KMS-11 (cell line): ENCODE measurements around the gene IFNA1.

ENCODE experiments used
- H2AFZ ChIP-seq: fragments of 200-600 bp; sonication (generic); 2 replicates; pipeline ENCODE4 v1.6.1; 2016; ENCODE audit warnings: antibody characterized with exemption, mixed run types, low read depth
- H3K27ac ChIP-seq: fragments of 200-600 bp; sonication (generic); 2 replicates; pipeline ENCODE4 v1.6.1; 2016; ENCODE audit warnings: mild to moderate bottlenecking, mixed run types
- H3K27me3 ChIP-seq: fragments of 200-600 bp; sonication (generic); 2 replicates; pipeline ENCODE4 v1.6.1; 2017; ENCODE audit warnings: mild to moderate bottlenecking, low read depth, mixed run types, moderate library complexity; ENCODE audit not compliant: insufficient read depth
- H3K36me3 ChIP-seq: fragments of 200-600 bp; sonication (generic); 2 replicates; pipeline ENCODE4 v1.6.1; 2017; ENCODE audit warnings: mild to moderate bottlenecking, mixed run types; ENCODE audit not compliant: insufficient read depth
- H3K4me1 ChIP-seq: fragments of 200-600 bp; sonication (generic); 2 replicates; pipeline ENCODE4 v1.6.1; 2016; ENCODE audit warnings: mild to moderate bottlenecking, low read depth, mixed run types; ENCODE audit not compliant: poor library complexity, severe bottlenecking
- H3K4me2 ChIP-seq: fragments of 200-600 bp; sonication (generic); 2 replicates; pipeline ENCODE4 v1.7.0; 2016; ENCODE audit warnings: mild to moderate bottlenecking, mixed run types
- H3K4me3 ChIP-seq: fragments of 200-600 bp; sonication (generic); IDR thresholded peaks from 2 replicates; pipeline ENCODE4 v1.6.1; 2017; ENCODE audit warnings: low read depth, low read length, mixed read lengths; ENCODE audit not compliant: insufficient read depth
- H3K79me2 ChIP-seq: fragments of 200-600 bp; sonication (generic); 2 replicates; pipeline ENCODE4 v1.6.1; 2016; ENCODE audit warnings: low read depth, mixed run types; ENCODE audit not compliant: insufficient read depth
- H3K9ac ChIP-seq: fragments of 200-600 bp; sonication (generic); 2 replicates; pipeline ENCODE4 v1.6.1; 2016; ENCODE audit warnings: mild to moderate bottlenecking, mixed run types
- H4K20me1 ChIP-seq: fragments of 200-600 bp; sonication (generic); 2 replicates; pipeline ENCODE4 v1.6.1; 2016; ENCODE audit warnings: mild to moderate bottlenecking, mixed run types; ENCODE audit not compliant: insufficient read depth
- CTCF ChIP-seq: fragments of 200-600 bp; sonication (generic); conservative IDR thresholded peaks from 2 replicates; pipeline ENCODE4 v1.6.1; 2017; ENCODE audit warnings: low read depth, mild to moderate bottlenecking, antibody characterized with exemption, low read length, moderate library complexity, mixed read lengths

Gene IFNA1

GRCh38 chr9:21465138-21465537 is 24.9 kb downstream of the IFNA1 start:
- Histone ChIP-seq H4K20me1 (no peaks in the 10 kb centered on the region), H3K27me3 (no peaks in the 10 kb centered on the region), H3K9ac (no peak overlapping the region), H3K4me3 (no peak overlapping the region), H3K79me2 (no peaks in the 10 kb centered on the region), H3K36me3 (no peaks in the 10 kb centered on the region), H3K4me2 (no peak overlapping the region), H3K4me1 (no peaks in the 10 kb centered on the region), H2AFZ (no peak overlapping the region), H3K27ac (no peak overlapping the region)
- TF ChIP-seq CTCF, result no peak

- H3K27me3 ChIP-seq, result no peaks in the 10 kb centered on the region
- peak; percentile 83 for TF ChIP-seq CTCF
- no peak overlapping the region for H2AFZ ChIP-seq
- no peak overlapping the region for H3K4me3 ChIP-seq
- no peak overlapping the region for H3K9ac ChIP-seq
- no peak overlapping the region for H3K4me2 ChIP-seq
- H3K79me2 ChIP-seq, result no peaks in the 10 kb centered on the region
- H3K4me1 ChIP-seq, result no peaks in the 10 kb centered on the region
- no peak overlapping the region for H3K27ac ChIP-seq
- H3K36me3 ChIP-seq, result no peaks in the 10 kb centered on the region
- H4K20me1 ChIP-seq, result no peaks in the 10 kb centered on the region
These were observed 25.8 kb downstream of the IFNA1 start for GRCh38 chr9:21465859-21466518.

- TF ChIP-seq CTCF, result no peak
- Histone ChIP-seq H3K4me1 (no peaks in the 10 kb centered on the region), H3K27me3 (no peaks in the 10 kb centered on the region), H3K9ac (no peak overlapping the region), H3K36me3 (no peaks in the 10 kb centered on the region), H3K79me2 (no peaks in the 10 kb centered on the region), H3K4me3 (no peak overlapping the region), H2AFZ (no peak overlapping the region), H3K4me2 (no peak overlapping the region), H4K20me1 (no peaks in the 10 kb centered on the region), H3K27ac (no peak overlapping the region)
These were observed 29.9 kb downstream of the IFNA1 start for GRCh38 chr9:21470126-21470525.

DNA sequence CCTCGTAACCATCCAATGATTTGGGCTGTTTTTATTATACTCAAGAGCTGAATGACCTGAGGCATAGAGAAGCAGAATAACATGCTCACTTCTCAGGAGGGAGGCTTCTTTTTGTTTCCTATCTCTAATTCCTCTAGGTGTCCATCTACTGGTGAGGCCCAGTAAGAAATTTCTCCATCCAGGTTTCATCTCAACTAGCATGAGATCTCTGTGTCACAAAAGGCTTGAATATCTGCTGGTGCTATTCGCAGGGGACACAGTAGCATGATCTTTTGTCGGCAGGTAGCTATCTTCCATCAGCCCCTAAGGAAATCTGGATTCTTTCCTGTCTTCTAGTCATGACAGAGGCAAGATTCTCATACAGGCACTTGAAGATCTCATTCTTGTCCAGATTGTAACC is 33.0 kb downstream of the IFNA1 start:
- Histone ChIP-seq H3K4me2 (no peak overlapping the region), H2AFZ (no peak overlapping the region), H3K27me3 (no peaks in the 10 kb centered on the region), H3K79me2 (no peaks in the 10 kb centered on the region), H3K27ac (no peak overlapping the region), H3K9ac (no peak overlapping the region), H4K20me1 (no peaks in the 10 kb centered on the region), H3K4me1 (no peaks in the 10 kb centered on the region), H3K4me3 (no peak overlapping the region), H3K36me3 (no peaks in the 10 kb centered on the region)
- TF ChIP-seq CTCF, result no peak
